GM18508 (cell line): ENCODE measurements around the gene TOM1L2.

Source experiments
- ATAC-seq: cut with Tn5 transposase; IDR thresholded peaks from one replicate; pipeline ENCODE4 v1.9.1; 2021; ENCODE audit warnings: moderate number of reproducible peaks; ENCODE audit not compliant: insufficient read depth, unreplicated experiment

The TOM1L2 gene

DNA sequence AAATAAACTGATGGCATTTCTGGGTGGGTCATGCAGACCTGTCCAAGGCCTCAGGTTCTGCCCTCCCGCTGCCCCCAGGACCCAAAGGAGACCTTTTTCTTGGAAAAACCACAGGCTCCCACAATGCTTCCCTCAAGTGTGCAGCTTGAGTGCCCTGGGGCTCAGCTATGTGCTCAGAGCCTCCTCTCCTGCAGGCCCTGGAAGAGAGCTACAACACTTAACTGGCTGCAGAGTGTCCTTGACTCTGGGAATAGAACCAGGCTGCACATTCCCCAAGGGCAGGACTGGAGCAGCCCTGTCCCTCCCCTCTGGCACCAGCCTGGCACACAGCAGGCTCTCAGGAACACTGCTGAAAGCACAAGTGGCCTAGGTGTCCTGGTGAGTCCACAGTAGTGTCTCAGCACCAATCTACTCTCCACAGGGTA is 130.6 kb downstream of the TOM1L2 start:
- no peak for ATAC-seq

DNA sequence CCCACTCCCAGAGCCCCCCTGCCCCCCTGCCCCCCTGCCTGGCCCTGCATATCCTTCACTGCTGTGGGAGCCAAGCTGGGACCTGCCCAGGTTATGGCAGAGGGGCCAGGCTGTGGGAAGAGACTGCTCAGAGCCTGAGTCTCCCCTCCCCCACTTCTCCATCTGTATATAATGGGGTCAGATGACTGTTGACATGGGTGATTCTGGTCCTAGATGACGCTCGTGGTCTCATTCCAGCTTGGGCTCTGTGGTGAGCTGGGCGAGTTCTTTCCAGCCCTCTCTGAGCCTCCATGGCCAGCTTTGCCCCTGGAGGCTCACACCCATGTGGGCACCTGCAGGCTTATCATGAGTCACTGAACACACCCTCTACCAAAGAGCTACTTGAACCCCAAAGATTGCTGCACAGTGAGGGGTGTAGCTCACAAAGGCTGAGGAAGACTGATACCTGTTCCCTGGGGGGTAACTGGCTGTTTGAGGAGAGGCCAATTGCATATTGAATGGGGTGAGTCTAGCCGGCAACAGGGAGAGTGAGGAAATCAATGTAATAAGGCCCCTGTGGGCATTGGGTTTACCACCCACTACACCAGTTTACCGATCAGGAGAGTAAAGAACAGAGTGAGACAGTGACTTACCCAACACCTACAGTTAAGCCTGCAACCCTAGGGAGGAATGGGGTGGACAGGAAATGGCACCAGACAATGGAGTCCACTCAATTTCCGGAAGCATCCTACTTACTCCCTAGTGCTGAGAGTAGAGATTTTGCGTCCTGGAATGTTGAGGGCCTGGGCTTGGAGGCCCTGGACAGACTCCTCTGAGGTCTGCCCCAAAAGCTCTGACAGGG is 131.2 kb downstream of the TOM1L2 start:
- no peak for ATAC-seq

GRCh38 chr17:17839791-17840707 is 132.2 kb downstream of the TOM1L2 start:
- ATAC-seq: no peak

- no peak for ATAC-seq
Measured at GRCh38 chr17:17837966-17838962, 133.9 kb downstream of the TOM1L2 start.

DNA sequence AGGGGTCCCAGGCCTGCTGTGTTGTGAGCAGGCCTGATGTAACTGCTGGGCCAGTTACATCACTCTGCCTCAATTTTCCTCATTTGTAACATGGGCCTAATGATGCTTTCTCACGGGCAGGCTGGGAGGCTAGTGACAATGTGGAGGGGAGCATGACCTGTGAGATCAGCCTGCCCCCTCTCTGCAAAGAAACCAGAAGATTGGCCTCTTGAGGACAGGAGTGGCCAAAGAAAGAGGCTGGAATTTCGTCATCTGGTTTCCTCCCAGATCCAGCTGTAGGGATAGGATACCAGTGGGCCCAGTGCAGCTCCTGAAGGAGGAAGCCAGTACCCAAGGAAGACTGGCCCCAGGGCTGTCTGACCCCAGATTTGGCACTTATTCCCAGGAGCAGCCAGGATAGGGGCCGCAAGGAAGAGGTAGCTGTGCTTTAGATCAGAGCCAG is 134.8 kb downstream of the TOM1L2 start:
- no peak for ATAC-seq

DNA sequence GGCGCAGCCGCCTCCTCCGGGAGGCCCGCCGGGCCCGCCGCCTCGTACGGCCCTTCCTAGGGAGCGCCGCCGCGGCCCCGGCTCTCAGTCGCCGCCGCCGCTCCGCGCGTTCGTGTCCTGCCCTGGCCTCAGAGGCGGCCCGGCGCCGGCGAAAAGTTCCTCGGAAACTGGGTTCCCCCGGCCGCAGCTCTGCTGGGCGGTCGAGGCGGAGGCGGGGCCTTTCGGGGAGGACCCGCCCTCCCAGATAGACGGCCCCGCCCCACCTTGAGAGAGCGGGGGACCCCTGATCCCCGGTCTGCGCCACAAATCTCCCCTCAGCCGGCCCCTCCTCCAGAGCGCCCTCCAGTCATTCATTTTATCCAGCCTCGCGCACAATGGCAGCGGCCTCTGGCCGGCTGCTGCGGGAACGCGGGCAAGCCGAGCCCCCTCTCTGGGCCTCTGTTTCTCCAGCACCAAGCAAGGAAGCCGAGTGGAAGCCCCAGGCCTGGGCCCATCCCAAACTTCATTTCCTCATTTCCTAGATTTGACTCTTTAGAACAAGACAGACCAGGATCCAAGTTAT is 135.3 kb downstream of the TOM1L2 start, which contains the start of gene SREBF1:
SREBF1 (minus strand) TSS at position 169 of the 562 bp plus-strand sequence. CDS start 169 bp downstream, outside the sequence.
- no peak for ATAC-seq

GRCh38 chr17:17836250-17836817 is 135.9 kb downstream of the TOM1L2 start:
- no peak for ATAC-seq

DNA sequence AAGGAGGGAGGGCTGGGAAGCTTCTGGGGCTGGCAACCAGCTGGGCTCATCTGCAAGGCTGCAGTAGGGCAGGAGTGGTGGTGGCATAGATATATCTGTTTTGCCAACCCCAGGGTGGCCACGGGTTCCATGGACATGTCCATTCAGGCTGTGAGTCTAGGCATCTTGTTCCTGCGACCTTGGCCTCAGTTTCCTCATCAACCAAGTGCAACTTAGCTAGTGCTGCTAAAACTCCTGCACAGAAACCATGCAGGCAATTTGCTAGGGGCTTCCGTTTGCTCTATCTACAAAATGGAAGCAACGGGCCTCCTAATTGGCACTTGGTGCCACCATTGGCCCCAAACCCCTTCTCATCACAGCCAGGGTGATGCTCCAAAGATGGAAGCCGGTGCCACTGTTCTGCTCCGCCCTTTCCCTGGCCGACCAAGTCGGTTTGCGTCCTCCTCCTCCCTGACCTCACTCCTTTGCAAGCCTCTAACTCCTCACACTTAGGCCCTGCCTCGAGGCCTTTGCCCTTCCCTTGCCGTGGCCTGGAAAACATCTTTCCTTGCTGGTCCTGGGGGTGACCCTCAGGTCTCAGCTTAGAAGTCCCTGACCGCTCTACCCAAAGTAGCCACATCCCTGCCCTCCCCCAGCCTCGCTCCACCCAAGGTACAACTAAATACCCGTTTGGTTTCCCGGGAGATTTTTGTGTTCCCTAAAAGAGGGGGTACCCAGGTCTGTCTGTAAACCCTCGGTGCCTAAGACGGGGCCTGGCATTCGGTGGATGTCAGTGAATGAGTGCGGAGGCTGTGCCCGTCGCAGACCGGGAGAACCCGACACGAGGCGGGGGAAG is 136.6 kb downstream of the TOM1L2 start:
- ATAC-seq: no peak

- ATAC-seq: no peak
Measured at GRCh38 chr17:17834974-17835373, 137.2 kb downstream of the TOM1L2 start.

- no peak for ATAC-seq
Measured at GRCh38 chr17:17833658-17834357, 138.4 kb downstream of the TOM1L2 start.

- ATAC-seq: no peak
Measured at GRCh38 chr17:17832032-17832363, 140.2 kb downstream of the TOM1L2 start.

DNA sequence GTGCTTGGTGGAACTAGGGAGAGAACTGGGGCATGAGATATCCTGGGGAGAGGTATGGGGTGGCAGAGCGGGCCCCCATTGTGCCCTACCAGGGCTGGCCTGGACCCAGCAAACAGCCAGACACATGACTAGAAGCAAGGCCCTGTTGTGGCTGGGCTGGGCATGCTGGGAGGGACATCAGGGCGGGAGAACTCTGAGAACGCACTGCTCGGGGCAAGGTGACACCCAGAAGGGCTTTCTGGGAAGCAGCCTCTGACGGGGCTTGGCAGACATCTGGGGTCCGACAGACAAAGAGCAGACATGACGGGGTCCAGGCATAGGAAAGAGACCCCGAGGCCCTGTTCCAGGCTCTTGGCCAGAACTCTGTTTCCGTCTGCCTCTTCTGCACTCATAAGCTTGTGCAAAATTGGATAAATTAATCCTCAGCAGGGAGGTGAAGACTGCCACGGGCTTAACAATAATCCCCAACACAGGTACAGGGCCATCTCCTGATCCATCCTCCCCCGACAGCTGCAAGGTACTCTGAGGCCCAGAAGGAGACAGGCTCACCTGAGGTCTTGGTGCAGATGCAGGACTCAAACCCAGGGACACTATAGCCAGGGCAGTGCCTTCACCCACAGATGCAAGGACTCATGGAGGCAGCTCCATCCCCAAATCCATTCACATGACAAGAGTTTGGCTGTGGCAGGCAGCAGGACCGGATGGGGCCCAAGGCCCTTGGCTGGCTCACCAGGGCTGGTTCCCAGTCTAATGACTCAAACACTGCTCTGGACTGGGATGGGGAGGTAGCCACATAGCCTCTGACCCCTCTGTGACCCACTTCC is 140.8 kb downstream of the TOM1L2 start:
- no peak for ATAC-seq

DNA sequence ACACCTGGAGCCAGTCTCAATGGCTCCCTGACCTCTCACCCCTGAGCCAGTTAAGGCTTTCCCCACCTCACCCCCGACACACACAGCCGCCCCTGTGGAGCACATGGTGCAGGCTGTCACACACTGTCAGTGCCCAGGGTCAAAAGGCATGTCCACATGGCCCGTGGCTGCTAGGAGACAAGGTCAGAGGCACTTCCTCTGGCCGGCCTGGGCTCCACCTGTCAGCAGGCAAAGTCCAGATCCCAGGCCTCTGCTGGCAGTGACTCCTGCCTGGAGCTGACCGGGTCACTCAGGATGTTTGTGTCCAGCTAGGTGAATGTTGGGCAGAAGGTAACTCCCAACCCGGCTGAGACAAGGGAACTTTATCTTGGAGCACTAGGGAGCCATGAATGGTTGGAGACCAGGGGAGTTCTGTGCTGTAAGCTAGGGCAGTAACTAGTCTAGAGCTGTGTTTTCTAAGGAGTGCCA is 141.4 kb downstream of the TOM1L2 start:
- ATAC-seq: no peak

- no peak for ATAC-seq
Measured at GRCh38 chr17:17830269-17830567, 142.0 kb downstream of the TOM1L2 start.

DNA sequence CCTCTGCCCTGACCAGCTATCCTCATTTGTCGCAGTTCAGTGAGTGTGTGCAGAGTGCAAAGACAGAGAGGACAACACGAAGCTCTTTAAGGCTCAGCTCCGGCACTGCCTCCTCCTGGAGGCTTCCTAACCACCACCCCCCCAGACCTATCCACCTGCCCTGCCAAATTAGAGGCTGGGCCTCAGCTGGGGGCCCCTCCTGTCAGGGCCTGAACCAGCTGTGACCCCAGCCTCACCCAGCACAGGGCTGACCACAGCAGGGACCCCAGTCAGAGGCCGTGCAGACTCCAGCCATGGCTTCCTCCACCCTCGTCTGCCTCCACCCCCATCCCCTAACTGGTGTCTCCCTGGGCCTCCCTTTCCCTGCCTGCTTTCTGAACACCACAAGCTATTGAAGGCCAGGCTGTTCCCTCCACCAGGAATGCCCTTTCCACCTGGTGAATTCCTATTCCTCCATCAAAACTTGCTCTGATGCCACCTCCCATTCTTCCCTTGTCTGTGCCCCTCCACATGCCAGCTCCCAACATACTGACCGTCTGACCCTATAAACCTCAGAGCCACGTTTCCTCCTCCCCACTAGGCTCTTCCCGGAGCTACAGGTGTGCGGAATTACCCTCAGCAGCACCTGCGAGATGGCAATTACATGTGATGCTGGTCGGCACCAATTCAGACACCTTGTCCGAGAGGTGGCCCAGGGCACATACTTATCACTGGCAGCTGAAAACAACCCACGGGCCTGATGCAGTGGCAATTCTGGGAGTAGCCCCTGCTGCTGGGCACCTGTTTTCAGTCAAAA is 144.2 kb downstream of the TOM1L2 start:
- no peak for ATAC-seq
